ENCODE data around the gene SHKBP1. TPM values are rescaled to one million over a fixed set of nuclear protein-coding genes. Genes with fewer than 3 reads are reported as not detected.

Gene SHKBP1
- total RNA-seq, 1 experiment from 2014 or later: 30.9 TPM

DNA sequence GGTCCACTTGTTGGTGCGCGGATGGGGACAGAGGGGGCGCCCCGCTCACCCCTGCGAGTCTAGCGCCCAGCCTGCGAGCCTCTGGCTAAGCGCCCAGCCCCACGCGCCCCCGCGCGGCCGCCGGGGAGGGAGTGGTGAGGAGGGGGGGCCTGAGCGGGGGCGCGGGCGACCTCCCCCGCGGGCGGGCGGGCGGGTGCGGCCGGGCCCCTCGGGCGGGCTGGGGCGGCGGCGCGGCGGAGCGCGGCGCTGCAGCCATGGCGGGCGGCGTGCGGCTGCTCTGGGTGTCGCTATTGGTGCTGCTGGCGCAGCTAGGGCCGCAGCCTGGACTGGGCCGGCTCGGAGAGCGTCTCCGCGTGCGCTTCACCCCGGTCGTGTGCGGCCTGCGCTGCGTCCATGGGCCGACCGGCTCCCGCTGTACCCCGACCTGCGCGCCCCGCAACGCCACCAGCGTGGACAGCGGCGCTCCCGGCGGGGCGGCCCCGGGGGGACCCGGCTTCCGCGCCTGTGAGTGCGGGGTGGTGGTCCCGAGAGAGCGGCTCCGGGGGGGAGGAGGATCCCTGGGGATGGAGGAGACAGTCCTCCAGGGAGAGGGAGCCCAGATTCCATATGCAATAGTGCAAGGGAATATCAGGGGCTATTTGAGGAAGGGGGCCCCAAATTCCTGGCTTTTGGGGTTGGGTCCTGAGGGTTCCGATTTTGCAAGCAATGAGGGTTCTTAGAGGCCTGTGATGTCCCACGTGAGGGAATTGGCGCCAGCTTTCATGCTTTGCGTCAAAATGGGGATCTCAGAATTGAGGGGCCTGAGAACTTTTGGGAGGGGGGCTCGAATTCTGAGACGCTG is 24.7 kb downstream of the SHKBP1 start, which contains the start of gene LTBP4:
TSS of gene LTBP4 (plus strand) at position 236 of the 841 bp plus-strand sequence. CDS start at position 255, 19 bp downstream.
- DNase-seq (ENCODE audit: low spot score): no peak

DNA sequence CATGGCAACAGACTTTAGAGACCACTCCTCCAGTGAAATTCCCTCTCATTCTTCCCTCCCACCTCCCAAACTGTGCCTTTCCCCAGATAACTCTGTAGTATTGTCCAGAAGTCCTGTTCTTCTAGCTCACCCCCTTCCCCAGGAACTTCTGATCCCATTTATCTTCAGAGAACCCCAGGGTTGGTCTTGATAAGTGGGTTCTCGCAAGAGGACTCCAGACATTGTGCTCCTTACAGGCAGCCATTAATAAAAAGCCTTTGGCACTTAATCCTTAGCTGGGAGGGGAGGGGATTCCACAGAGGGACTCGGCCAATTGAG is 26.4 kb downstream of the SHKBP1 start:
- DNase-seq (ENCODE audit: low spot score): no peak

GRCh38 chr19:40603389-40604170 is 26.9 kb downstream of the SHKBP1 start:
- DNase-seq (ENCODE audit: low spot score): peak; percentile 97

DNA sequence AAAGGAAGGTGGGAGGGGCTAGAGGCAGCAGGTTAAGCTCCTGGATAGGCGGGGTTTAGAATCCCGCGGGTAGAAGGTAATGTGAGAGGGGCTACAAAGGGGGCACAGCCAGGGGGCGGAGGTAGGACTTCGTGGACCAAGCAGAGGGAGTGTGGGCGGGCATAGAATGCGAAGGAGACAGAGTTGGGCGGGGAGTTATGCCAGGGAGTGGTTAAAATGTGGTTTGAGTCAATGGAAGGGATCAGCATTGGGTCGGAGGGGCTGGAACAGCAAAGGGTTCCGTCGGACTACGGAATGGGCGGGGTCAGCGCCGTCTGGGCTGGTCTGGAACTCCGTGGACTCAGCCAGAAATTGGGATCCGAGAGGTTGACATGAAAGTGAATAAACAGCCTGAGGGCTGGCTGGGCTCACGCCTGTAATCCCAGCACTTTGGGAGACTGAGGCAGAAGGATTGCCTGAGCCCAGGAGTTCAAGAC is 27.5 kb downstream of the SHKBP1 start:
- no peak for DNase-seq (ENCODE audit: low spot score)

GRCh38 chr19:40604647-40605215 is 28.1 kb downstream of the SHKBP1 start:
- DNase-seq (ENCODE audit: low spot score): no peak

DNA sequence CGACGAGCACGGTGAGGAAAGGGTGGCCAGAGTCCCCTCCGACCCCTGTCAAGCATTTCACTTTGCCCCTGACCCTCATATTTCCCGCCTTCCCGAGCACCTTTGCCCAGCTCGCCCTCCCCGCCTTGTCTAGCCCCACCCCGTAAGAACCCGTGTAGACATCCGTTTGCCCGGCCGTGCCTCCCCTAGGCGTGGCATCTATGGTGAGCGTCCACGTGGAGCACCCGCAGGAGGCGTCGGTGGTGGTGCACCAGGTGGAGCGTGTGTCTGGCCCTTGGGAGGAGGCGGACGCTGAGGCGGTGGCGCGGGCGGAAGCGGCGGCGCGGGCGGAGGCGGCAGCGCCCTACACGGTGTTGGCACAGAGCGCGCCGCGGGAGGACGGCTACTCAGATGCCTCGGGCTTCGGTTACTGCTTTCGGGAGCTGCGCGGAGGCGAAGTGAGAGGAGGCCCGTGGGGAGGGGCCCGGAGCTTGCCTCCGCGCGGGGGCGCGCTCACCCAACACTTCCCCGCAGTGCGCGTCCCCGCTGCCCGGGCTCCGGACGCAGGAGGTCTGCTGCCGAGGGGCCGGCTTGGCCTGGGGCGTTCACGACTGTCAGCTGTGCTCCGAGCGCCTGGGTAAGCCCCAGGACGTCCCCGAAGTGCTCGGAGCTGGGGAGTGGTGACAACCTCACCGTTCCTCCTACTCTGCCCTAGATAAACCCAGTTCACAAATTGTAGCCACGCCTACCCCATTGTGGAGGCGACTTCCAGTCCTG is 28.7 kb downstream of the SHKBP1 start:
- DNase-seq (ENCODE audit: low spot score): peak; percentile 92

DNA sequence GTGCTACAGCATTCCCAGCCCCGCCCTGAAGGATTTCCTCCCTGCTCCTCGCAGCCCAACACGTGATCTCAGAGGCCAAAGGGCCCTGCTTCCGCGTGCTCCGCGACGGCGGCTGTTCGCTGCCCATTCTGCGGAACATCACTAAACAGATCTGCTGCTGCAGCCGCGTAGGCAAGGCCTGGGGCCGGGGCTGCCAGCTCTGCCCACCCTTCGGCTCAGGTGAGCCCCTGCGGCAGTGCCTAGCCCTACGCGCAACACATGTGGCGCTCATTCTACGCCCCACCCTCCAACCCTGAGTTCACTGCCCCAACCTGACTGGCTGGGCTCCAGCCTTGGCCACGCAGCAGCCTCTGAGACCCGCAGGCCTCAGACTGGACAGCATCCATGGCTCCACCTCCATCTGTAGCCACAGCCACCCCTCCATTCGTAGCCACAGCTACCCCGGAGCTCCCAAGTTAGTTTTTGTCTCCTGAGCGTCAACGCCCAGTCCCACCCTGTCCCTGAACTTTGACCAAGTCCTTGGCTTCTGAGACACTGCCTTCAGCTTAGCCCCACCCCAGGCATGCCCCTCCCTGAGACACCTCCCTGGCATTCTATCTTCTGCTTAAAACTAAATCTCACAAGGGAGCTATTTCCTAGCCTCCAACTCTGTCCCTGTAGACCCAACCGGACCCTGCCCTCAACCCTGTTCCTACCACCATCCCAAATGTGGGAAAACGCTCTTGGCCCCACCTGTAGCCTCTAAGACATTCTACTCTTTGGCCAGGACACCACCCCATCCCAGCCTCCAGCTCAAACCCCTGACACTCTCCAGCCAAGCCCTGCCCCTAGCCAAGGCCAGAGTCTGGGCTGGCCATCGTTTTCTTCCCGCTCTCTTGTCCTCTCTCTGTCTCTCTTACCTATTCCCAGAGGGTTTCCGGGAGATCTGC is 30.9 kb downstream of the SHKBP1 start:
- no peak for DNase-seq (ENCODE audit: low spot score)

- no peak for DNase-seq (ENCODE audit: low spot score)
Observed at GRCh38 chr19:40608240-40608621, 31.6 kb downstream of the SHKBP1 start.

DNA sequence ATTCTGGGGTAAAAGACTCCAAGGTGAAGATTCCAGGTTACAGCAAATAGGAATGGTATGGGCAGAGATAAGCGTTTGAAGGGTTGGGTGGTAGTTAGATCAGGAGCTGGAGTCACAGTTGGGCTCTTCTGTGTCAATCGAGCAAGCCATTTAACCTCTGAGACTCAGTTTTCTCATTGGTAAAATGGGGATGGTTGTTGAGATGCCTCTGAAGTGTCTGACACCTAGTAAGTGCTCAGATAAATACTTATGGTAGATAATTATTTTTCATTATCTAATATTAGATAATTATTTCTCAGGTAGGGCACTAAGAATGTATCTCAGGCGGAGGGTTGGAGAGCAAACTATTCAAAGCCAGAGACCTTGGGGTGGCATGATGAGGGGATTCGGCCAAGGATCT is 32.3 kb downstream of the SHKBP1 start:
- no peak for DNase-seq (ENCODE audit: low spot score)

GRCh38 chr19:40609561-40610395 is 33.1 kb downstream of the SHKBP1 start:
- no peak for DNase-seq (ENCODE audit: low spot score)

DNA sequence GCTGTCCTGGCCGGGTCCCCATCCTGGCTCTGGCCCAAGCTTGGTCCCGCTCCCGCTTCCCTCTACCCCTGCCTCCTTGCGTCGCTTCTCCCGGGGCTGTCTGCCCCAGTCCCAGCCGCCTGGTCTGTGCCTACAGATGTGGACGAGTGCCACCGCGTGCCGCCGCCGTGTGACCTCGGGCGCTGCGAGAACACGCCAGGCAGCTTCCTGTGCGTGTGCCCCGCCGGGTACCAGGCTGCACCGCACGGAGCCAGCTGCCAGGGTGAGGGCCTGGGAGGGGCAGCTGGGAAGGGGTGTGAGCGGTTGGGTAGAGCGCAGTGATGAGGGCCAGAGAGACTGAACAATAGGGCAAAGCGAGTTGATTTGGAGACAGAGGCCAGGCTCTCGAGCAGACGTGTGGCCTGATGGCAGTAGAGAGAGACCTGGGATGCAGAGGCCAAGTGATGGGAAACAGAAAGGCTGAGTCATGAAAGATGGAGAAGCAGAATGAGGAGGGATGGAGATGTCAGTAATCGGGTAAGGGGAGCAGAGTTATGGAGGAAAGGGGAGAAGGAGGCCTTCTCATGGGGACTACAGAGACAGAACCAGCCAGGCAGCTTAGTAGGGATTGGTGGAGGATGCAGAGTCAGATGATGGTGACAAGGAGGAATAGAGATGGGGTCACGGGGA is 33.9 kb downstream of the SHKBP1 start:
- DNase-seq (ENCODE audit: low spot score): no peak

DNA sequence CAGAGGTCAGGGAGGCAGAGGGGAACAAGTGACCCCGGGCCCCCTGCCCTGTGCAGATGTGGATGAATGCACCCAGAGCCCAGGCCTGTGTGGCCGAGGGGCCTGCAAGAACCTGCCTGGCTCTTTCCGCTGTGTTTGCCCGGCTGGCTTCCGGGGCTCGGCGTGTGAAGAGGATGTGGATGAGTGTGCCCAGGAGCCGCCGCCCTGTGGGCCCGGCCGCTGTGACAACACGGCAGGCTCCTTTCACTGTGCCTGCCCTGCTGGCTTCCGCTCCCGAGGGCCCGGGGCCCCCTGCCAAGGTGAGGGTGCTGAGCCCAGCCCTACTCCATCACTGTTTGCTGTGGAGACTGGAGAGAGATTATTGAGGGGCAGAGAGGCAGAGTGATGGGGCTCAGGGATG is 34.4 kb downstream of the SHKBP1 start:
- no peak for DNase-seq (ENCODE audit: low spot score)

GRCh38 chr19:40611900-40612698 is 35.4 kb downstream of the SHKBP1 start:
- DNase-seq (ENCODE audit: low spot score): no peak

GRCh38 chr19:40612831-40613689 is 36.4 kb downstream of the SHKBP1 start:
- DNase-seq (ENCODE audit: low spot score): no peak

DNA sequence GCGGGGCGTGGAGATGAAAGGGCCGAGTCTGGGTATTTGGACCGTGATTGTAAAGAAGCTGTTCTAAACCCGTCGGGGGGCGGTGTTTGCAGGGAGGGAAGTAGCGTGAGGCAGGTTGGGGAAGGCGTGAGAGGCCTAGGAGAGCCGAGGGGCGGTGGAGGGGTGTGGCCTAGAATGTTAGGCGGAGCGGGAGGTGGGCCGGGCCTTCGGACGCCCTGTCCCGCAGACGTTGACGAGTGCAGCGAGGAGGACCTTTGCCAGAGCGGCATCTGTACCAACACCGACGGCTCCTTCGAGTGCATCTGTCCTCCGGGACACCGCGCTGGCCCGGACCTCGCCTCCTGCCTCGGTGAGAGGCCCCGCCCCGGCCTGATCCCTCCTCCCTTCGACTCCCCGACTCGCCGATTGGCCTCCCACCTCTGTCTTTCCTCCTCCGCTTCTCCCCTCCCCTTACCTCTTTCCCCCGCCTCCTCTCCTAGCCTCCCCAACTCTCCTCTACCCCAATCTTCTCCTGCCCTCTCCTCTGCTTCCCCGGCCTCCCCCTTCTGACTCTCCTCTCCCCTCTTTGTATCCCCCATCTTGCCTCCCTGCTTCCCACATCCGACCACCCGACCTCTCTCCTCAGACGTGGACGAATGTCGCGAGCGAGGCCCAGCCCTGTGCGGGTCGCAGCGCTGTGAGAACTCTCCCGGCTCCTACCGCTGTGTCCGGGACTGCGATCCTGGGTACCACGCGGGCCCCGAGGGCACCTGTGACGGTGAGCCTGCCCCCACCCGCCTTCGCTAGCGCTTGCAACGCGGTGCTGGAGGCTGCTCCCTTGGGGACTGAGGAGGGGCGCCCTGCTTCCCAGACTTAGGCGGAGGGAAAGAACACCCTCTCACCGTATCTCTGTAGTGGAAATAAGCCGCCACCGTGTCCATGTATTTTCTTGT is 37.3 kb downstream of the SHKBP1 start:
- no peak for DNase-seq (ENCODE audit: low spot score)
